Peyer's patch (tissue), 4 donors: ENCODE data around the gene SNTG2.

Experiments
- POLR2A ChIP-seq, 2 donors: fragments of 450-650 bp; IDR thresholded peaks; one replicate each; pipeline ENCODE4 v1.5.1; 2017; ENCODE audit warnings: antibody characterized with exemption in 2 of 2, mild to moderate bottlenecking in 2 of 2, moderate library complexity in 2 of 2
- TF ChIP-seq, protein P1 (sequence below), 6 experiments: fragments of 450-650 bp in 4 of 6; fragments of 200-600 bp in 2 of 6; sonication (generic) in 1 of 6; IDR thresholded peaks; one replicate each; pipeline ENCODE4 v1.5.1; 2017 to 2019; ENCODE audit warnings: antibody characterized with exemption in 6 of 6, mild to moderate bottlenecking in 3 of 6, moderate library complexity in 1 of 6

DNA sequence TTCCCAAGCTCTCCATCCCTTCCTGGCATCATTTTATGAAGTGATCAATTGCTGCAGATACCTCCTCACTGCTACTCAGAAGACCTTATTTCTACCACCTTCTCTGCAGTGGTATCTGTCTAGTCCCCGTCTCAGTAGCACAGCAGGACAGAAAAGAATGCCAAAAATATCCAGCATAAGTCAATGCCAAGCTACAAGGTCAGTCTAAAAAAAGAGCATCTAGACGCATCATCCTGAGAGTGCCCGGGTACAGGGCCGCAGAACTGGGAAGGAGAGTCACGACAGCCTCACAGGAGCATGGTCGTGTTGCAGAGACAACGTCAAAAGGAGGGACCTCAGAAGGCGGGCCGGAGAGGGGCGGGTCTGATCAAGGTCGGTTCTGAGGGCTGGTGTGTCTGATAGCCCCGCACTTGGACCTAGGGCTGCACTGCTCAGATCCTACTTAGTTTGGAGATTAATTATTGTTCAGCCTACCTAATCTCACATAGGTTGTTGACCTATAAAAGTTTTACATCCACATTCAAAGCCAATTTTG, 24.3 kb upstream of the SNTG2 start:
- TF ChIP-seq, protein P1, sequence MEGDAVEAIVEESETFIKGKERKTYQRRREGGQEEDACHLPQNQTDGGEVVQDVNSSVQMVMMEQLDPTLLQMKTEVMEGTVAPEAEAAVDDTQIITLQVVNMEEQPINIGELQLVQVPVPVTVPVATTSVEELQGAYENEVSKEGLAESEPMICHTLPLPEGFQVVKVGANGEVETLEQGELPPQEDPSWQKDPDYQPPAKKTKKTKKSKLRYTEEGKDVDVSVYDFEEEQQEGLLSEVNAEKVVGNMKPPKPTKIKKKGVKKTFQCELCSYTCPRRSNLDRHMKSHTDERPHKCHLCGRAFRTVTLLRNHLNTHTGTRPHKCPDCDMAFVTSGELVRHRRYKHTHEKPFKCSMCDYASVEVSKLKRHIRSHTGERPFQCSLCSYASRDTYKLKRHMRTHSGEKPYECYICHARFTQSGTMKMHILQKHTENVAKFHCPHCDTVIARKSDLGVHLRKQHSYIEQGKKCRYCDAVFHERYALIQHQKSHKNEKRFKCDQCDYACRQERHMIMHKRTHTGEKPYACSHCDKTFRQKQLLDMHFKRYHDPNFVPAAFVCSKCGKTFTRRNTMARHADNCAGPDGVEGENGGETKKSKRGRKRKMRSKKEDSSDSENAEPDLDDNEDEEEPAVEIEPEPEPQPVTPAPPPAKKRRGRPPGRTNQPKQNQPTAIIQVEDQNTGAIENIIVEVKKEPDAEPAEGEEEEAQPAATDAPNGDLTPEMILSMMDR (IDR thresholded peaks at IDR 0.05): no peak
- no peak for TF ChIP-seq POLR2A (IDR thresholded peaks at IDR 0.05)
